GM23338 (cell line): ENCODE measurements around the gene TSTD2.

Experiments
- CREB1 ChIP-seq: fragments of 250-450 bp; sonication (Bioruptor Pico); IDR thresholded peaks from 2 replicates; pipeline ENCODE4 v1.5.0; 2020; ENCODE audit warnings: low read depth, mild to moderate bottlenecking, moderate library complexity
- CTCF ChIP-seq, 2 experiments: fragments of 200-600 bp in 1 of 2; sonication (generic) in 1 of 2; conservative IDR thresholded peaks; 2 replicates each; pipeline versions ENCODE4 v1.5.1 to v1.6.1; 2016 to 2017; ENCODE audit warnings: antibody characterized with exemption in 2 of 2, low read depth in 2 of 2, mild to moderate bottlenecking in 2 of 2, moderate library complexity in 1 of 2
- EZH2 ChIP-seq: fragments of 200-600 bp; sonication (generic); IDR thresholded peaks from one replicate; pipeline ENCODE4 v1.8.0; 2017; ENCODE audit warnings: antibody characterized with exemption, mild to moderate bottlenecking, low read depth; ENCODE audit not compliant: unreplicated experiment
- EZH2phosphoT487 ChIP-seq: fragments of 200-600 bp; sonication (generic); IDR thresholded peaks from one replicate; pipeline ENCODE4 v1.8.1; 2018; ENCODE audit warnings: antibody characterized with exemption; ENCODE audit not compliant: unreplicated experiment
- JUNB ChIP-seq: IDR thresholded peaks from one replicate; pipeline ENCODE4 v1.6.1; 2016; ENCODE audit warnings: antibody characterized with exemption; ENCODE audit not compliant: unreplicated experiment
- NANOG ChIP-seq: IDR thresholded peaks from 2 replicates; pipeline ENCODE4 v1.6.1; 2016; ENCODE audit warnings: antibody characterized with exemption, borderline replicate concordance
- POLR2AphosphoS5 ChIP-seq: IDR thresholded peaks from 2 replicates; pipeline ENCODE4 v1.6.1; 2016; ENCODE audit warnings: antibody characterized with exemption, low read depth
- REST ChIP-seq: IDR thresholded peaks from one replicate; pipeline ENCODE4 v1.6.1; 2018; ENCODE audit warnings: antibody characterized with exemption; ENCODE audit not compliant: unreplicated experiment
- TF ChIP-seq, protein P1 (sequence below): IDR thresholded peaks from 2 replicates; pipeline ENCODE4 v1.6.1; 2016; ENCODE audit warnings: antibody characterized with exemption

GRCh38 chr9:97638666-97639065 lies 5.5 kb upstream of the TSTD2 start:
- TF ChIP-seq CTCF (conservative IDR thresholded peaks at IDR 0.05; ENCODE audit: low read depth in 2 of 2) (peak in 1 of 2 experiments; percentile 43; a peak in 2 of 4 replicates), POLR2AphosphoS5 (no peak), REST (no peak), EZH2phosphoT487 (no peak), EZH2 (no peak), CREB1 (no peak), NANOG (no peak), JUNB (no peak)
- TF ChIP-seq, protein P1, sequence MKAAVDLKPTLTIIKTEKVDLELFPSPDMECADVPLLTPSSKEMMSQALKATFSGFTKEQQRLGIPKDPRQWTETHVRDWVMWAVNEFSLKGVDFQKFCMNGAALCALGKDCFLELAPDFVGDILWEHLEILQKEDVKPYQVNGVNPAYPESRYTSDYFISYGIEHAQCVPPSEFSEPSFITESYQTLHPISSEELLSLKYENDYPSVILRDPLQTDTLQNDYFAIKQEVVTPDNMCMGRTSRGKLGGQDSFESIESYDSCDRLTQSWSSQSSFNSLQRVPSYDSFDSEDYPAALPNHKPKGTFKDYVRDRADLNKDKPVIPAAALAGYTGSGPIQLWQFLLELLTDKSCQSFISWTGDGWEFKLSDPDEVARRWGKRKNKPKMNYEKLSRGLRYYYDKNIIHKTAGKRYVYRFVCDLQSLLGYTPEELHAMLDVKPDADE, result no peak
